Neural progenitor cell (in vitro differentiated cells): ENCODE data around the gene LCTL.

Experiments
- EZH2 ChIP-seq: fragments of 200-600 bp; sonication (generic); IDR thresholded peaks from 2 replicates; pipeline ENCODE4 v1.6.1; 2017; ENCODE audit warnings: antibody characterized with exemption, mild to moderate bottlenecking, moderate library complexity
- EZH2phosphoT487 ChIP-seq: fragments of 200-600 bp; sonication (generic); IDR thresholded peaks from 2 replicates; pipeline ENCODE4 v1.6.1; 2017; ENCODE audit warnings: antibody characterized with exemption
- TF ChIP-seq, protein P1 (sequence below): fragments of 200-600 bp; sonication (generic); IDR thresholded peaks from 2 replicates; pipeline ENCODE4 v1.5.1; 2017; ENCODE audit warnings: antibody characterized with exemption, mild to moderate bottlenecking

DNA sequence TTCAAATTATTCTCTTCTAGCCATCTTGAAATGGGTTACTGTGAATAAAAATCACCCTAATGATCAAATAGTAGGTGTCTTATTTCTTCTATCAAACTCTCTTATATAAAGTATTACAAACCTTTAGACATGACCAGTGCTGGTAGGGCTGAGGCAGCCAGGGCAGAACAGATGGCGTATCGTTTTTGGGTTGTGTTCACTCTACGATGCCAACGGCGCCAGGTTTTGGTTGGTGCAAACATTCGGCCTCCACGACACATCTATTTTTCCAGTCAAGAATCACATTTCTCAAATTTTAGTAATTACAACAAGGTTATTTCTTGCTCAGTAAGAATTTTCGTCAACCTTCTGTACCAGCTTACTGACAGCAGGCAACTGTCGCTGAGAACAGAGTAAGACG lies 63.3 kb downstream of the LCTL start:
- TF ChIP-seq, protein P1, sequence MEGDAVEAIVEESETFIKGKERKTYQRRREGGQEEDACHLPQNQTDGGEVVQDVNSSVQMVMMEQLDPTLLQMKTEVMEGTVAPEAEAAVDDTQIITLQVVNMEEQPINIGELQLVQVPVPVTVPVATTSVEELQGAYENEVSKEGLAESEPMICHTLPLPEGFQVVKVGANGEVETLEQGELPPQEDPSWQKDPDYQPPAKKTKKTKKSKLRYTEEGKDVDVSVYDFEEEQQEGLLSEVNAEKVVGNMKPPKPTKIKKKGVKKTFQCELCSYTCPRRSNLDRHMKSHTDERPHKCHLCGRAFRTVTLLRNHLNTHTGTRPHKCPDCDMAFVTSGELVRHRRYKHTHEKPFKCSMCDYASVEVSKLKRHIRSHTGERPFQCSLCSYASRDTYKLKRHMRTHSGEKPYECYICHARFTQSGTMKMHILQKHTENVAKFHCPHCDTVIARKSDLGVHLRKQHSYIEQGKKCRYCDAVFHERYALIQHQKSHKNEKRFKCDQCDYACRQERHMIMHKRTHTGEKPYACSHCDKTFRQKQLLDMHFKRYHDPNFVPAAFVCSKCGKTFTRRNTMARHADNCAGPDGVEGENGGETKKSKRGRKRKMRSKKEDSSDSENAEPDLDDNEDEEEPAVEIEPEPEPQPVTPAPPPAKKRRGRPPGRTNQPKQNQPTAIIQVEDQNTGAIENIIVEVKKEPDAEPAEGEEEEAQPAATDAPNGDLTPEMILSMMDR = no peak
- TF ChIP-seq EZH2 = no peak
- TF ChIP-seq EZH2phosphoT487 = no peak
